Measurements from ENCODE around the gene SKAP1.
"Not testable (repeated sequence)": the region's sequence is repeated elsewhere in the genome, so short reads cannot be mapped to it uniquely, and the experiment has no call there.

The SKAP1 gene

GRCh38 chr17:48211011-48211410, 219.0 kb downstream of the SKAP1 start:
- DNase-seq (ENCODE audit: low spot score): no peak

DNA sequence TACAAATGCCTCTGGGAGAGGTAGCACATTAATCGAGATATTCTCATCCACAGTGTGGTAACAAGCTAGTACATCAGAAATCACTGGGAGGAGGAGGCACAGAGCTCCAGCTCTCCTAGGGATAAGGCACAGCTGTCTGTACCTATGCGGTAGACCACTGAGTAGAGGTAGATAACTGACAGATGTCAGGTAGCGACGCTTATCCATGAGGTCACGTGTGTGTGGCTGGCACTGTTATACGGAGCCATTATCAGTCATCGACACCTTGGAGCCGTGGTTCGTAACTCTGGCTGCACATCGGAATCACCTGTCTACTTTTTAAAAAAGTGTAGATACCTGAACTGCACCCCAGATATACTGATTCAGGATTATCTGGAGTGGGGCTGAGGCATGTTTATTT, 220.0 kb downstream of the SKAP1 start:
- DNase-seq (ENCODE audit: low spot score): no peak

GRCh38 chr17:48207776-48208544, 222.1 kb downstream of the SKAP1 start:
- DNase-seq (ENCODE audit: low spot score): no peak

GRCh38 chr17:48207036-48207435, 223.0 kb downstream of the SKAP1 start:
- not testable (repeated sequence) for DNase-seq (ENCODE audit: low spot score)

DNA sequence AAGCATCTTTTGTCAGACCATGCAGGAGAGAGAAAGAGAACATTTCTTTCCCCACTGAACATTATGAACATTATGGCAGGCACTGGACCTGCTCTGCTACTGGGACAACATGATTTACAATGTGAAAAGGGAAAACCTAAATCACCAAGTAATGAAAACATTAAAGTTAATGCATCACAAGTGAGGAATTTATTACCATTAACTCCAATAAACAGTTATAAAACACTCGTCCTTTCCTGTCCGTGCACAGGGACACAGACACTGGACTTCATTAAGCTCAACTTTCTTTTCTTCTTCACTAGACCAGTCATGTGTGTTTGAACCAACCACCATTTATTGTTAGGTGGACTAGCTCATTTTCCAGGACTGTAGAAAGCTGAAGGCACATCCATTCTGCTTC, 227.1 kb downstream of the SKAP1 start:
- DNase-seq (ENCODE audit: low spot score): no peak

- no peak for DNase-seq (ENCODE audit: low spot score)
These were observed 231.0 kb downstream of the SKAP1 start for GRCh38 chr17:48198950-48199541.

- DNase-seq (ENCODE audit: low spot score): no peak
These were observed 234.1 kb downstream of the SKAP1 start for GRCh38 chr17:48195910-48196309.

- no peak for DNase-seq (ENCODE audit: low spot score)
These were observed 235.9 kb downstream of the SKAP1 start for GRCh38 chr17:48194097-48194550.

GRCh38 chr17:48192321-48192731, 237.7 kb downstream of the SKAP1 start:
- DNase-seq (ENCODE audit: low spot score): no peak

- DNase-seq (ENCODE audit: low spot score): no peak
These were observed 238.7 kb downstream of the SKAP1 start for GRCh38 chr17:48191362-48191761.

DNA sequence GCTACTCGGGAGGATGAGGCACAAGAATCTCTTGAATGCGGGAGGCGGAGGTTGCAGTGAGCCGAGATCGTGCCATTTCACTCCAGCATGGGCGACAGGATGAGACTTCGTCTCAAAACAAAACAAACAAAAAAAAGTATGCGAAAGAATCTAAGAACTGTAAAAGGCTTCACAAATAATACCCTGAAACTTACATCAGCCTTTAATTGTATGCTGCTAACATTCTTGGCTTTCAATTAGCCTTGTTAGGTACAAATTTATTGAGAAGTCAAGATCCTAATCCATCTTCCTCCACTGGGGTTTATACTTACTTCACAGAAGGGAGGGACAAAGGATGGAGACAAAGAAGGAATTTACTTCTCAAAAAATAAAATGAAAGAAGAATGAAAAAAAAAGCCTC, 239.1 kb downstream of the SKAP1 start:
- DNase-seq (ENCODE audit: low spot score): no peak

DNA sequence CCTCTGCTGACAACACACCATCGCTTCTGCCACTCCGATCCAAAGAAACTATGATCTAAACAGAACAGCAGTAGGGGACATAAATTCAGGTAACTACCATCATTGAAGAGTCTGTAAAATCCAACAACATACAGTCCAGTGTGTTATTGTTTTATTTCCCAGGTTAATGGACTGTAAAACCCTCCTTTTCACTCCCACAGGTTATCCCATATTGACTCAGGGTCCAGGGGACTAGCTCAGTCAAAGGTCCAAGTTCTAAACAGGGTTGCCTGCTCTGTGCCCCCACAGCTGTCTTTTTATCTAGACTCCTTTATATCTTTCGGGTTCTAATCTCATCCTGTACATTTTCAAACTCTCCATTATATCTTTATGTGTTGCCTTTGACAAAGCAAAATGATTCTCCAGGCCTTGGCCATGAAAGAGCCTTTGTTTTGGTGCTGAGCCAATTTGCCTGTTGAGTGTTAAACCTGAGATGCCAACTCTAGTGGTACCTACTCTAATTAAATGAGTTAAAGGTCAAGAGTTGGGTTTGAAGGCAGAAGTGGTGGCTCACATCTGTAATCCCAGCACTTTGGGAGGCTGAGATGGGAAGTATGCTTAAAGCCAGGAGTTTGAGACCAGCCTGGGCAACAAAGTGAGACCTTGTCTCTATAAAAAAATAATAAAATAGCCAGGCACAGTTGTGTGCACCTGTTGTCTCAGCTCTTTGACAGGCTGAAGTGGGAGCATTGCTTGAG, 242.0 kb downstream of the SKAP1 start:
- DNase-seq (ENCODE audit: low spot score): no peak

DNA sequence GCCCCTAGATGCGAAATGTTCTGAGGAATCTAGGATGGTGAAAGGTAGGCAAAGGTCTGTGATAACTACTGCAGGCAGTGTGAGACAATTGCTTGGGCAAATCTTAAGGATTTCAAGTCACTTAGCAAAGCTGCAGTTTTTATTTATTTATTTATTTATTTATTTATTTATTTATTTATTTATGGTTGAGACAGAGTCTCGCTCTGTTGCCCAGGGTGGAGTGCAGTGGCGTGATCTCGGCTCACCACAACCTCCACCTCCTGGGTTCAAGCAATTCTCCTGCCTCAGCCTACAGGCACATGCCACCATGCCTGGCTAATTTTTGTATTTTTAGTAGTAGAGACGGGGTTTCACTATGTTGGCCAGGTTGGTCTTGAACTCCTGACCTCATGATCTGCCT, 243.7 kb downstream of the SKAP1 start:
- not testable (repeated sequence) for DNase-seq (ENCODE audit: low spot score)

- DNase-seq (ENCODE audit: low spot score): no peak
These were observed 245.3 kb downstream of the SKAP1 start for GRCh38 chr17:48184721-48185120.

DNA sequence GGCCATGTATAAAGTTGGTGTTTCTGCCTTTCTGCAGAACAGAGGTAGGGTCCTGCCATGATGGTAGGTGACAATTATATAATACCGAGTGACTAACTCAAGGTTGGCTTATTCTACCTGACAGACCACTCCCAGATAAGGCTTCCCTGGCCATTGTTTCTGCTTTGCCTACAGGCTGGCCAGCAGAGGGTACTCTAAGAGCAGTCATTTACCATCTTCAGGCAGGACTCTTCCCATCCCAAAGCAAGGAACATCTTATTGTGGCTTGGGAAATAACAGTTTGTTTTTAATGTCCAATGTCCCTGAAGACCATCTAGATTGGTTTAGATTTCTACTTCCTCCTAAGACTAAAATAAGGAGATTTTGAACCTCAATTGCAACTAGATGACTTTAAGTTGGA, 248.4 kb downstream of the SKAP1 start:
- DNase-seq (ENCODE audit: low spot score): no peak

DNA sequence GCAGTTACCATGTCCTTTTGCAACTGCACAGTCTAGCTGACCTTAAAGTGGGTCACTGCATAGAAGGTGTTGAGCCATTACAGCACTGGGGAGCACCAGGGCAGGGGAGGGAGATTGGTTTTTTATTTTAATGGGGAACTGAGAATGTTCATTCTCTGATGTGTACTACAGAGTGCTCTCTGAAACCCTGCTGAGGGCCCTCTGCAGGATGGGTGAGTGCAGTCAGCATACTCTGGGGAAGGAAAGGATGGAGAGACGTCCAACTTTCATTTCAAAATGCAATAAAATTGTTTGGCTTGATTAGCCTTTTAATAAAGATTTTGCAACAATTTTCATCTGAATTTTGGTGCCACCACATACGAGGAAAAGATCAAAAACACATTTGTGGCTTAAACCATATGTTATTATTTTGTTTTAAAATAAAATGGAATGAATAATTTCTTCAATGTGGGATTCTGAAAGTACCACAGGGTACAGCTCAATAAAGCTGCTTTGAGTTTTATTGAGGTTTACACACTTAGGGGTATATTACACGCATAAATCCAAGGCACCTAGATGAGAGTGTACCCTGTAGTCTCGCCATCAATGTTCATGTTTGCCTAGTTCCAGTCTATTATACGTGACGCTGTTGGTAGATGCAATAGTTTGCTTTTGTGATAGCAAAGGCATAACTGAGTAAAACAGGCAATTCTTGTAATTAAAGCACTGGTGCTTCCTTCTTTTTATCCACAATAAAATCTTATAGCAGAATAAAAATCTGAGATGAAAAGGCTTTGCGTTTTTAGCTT, 249.0 kb downstream of the SKAP1 start:
- DNase-seq (ENCODE audit: low spot score): no peak

GRCh38 chr17:48179071-48179945, 250.7 kb downstream of the SKAP1 start:
- DNase-seq (ENCODE audit: low spot score): no peak

- DNase-seq (ENCODE audit: low spot score): no peak
These were observed 251.7 kb downstream of the SKAP1 start for GRCh38 chr17:48178317-48178716.

DNA sequence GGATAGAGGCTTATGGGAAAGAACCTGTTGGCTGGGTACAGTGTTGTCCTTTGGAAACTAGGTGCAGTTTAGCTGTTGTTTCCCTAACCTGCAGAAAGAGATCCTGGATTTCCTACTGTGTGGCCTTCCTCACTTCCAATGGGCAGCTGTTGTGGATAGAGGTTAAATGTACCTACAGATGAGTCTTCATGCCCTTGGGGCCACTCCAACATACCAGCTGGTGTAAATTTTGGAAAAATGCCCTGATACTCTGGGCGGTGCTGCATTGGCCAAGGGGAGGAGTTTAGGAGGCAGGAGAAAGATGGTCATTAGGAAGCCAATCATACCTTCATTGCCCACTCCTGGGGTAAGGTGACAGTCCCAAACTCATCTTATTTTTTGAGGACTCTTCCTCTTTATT, 252.2 kb downstream of the SKAP1 start:
- DNase-seq (ENCODE audit: low spot score): no peak

GRCh38 chr17:48176471-48176855, 253.6 kb downstream of the SKAP1 start:
- DNase-seq (ENCODE audit: low spot score): no peak
